ENCODE data around the gene ZNF552.
"Not testable (repeated sequence)": the region's sequence is repeated elsewhere in the genome, so short reads cannot be mapped to it uniquely, and the experiment has no call there.

ZNF552 gene

GRCh38 chr19:57838622-57839191 is 24.0 kb upstream of the ZNF552 start:
- H3K27me3 ChIP-seq (ENCODE audit: control insufficient read depth in 2 of 2, insufficient read depth in 2 of 2, low read length in 2 of 2); H3K27ac ChIP-seq (ENCODE audit: low read depth in 2 of 2, low read length in 2 of 2); H3K4me1 ChIP-seq (ENCODE audit: control insufficient read depth in 2 of 2, insufficient read depth in 2 of 2, low read length in 2 of 2); H3K9ac ChIP-seq (ENCODE audit: low read depth in 1 of 2, low read length in 2 of 2); H3K9me3 ChIP-seq (ENCODE audit: control insufficient read depth in 2 of 2, low read length in 2 of 2); H3K4me3 ChIP-seq (ENCODE audit: low read length in 2 of 2): not testable (repeated sequence)
- peaks cover 14% of the 10 kb centered on the region in 2 donors for H3K36me3 ChIP-seq (ENCODE audit: control insufficient read depth in 2 of 2, insufficient read depth in 2 of 2, low read length in 2 of 2)

GRCh38 chr19:57836991-57837390 is 22.3 kb upstream of the ZNF552 start:
- not testable (repeated sequence) for H3K9me3 ChIP-seq (ENCODE audit: control insufficient read depth in 2 of 2, low read length in 2 of 2)
- H3K36me3 ChIP-seq (ENCODE audit: control insufficient read depth in 2 of 2, insufficient read depth in 2 of 2, low read length in 2 of 2) = peaks cover 11 to 14% of the 10 kb centered on the region in 2 donors

GRCh38 chr19:57830071-57830602 is 15.4 kb upstream of the ZNF552 start, which contains the start of gene ZNF587B:
Gene ZNF587B (plus strand): TSS chr19:57830299. CDS start chr19:57830529, 230 bp downstream.
- H3K4me3 ChIP-seq (ENCODE audit: low read length in 2 of 2) = peak within 1 kb of the TSS; percentile 32 to 40
- no peak within 1 kb of the TSS for H3K27ac ChIP-seq (ENCODE audit: low read depth in 2 of 2, low read length in 2 of 2)
- H3K4me1 ChIP-seq (ENCODE audit: control insufficient read depth in 2 of 2, insufficient read depth in 2 of 2, low read length in 2 of 2) = peaks cover 0 to 3% of the 10 kb centered on the region in 2 donors
- H3K9ac ChIP-seq (ENCODE audit: low read depth in 1 of 2, low read length in 2 of 2) = no peak within 1 kb of the TSS
- no peaks in the 10 kb centered on the region for H3K9me3 ChIP-seq (ENCODE audit: control insufficient read depth in 2 of 2, low read length in 2 of 2)
- no peaks in the 10 kb centered on the region for H3K36me3 ChIP-seq (ENCODE audit: control insufficient read depth in 2 of 2, insufficient read depth in 2 of 2, low read length in 2 of 2)
- no peaks in the 10 kb centered on the region for H3K27me3 ChIP-seq (ENCODE audit: control insufficient read depth in 2 of 2, insufficient read depth in 2 of 2, low read length in 2 of 2)

More at GRCh38 chr19:57836991-57837390, 22.3 kb upstream of the ZNF552 start:
- not testable (repeated sequence) for H3K4me1 ChIP-seq (ENCODE audit: control insufficient read depth in 2 of 2, insufficient read depth in 2 of 2, low read length in 2 of 2); H3K4me3 ChIP-seq (ENCODE audit: low read length in 2 of 2); H3K27ac ChIP-seq (ENCODE audit: low read depth in 2 of 2, low read length in 2 of 2); H3K27me3 ChIP-seq (ENCODE audit: control insufficient read depth in 2 of 2, insufficient read depth in 2 of 2, low read length in 2 of 2); H3K9ac ChIP-seq (ENCODE audit: low read depth in 1 of 2, low read length in 2 of 2)

DNA sequence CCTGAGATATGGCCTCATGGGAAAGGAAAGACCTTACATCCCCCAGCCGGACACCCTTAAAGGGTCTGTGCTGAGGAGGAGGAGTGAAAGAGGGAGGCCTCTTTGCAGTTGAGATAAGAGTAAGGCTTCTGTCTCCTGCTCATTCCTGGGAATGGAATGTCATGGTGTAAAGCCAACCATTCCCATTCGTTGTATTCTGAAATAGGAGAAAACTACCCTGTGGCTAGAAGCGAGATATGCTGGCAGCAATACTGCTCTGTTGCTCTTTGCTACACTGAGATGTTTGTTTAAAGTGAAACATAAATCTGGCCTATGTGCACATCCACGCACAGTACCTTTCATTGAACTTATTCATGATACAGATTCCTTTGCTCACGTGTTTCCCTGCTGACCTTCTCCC is 14.6 kb upstream of the ZNF552 start:
- Histone ChIP-seq H3K9ac (ENCODE audit: low read depth in 1 of 2, low read length in 2 of 2) (no peak overlapping the region), H3K36me3 (ENCODE audit: control insufficient read depth in 2 of 2, insufficient read depth in 2 of 2, low read length in 2 of 2) (no peaks in the 10 kb centered on the region), H3K9me3 (ENCODE audit: control insufficient read depth in 2 of 2, low read length in 2 of 2) (no peaks in the 10 kb centered on the region), H3K27ac (ENCODE audit: low read depth in 2 of 2, low read length in 2 of 2) (no peak overlapping the region), H3K27me3 (ENCODE audit: control insufficient read depth in 2 of 2, insufficient read depth in 2 of 2, low read length in 2 of 2) (no peaks in the 10 kb centered on the region), H3K4me1 (ENCODE audit: control insufficient read depth in 2 of 2, insufficient read depth in 2 of 2, low read length in 2 of 2) (peaks cover 3 to 8% of the 10 kb centered on the region in 2 donors), H3K4me3 (ENCODE audit: low read length in 2 of 2) (no peak overlapping the region)

DNA sequence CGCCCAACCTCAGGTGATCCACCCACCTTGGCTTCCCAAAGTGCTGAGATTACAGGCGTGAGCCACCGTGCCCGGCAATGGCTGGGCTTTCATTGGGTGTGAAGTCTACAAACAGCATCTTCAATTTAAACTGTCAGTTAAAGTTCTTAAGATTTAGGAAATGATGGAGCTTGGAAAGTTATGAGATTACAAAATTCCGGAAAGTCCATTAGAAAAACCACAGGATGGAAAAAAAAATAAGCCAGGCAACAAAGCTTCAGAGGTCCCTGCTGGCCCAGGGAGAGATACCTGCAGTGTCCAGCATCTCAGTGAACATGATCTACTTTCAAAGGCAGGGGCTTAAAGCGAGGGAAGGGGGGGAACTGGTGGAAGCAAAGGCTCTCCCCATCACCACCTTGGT is 10.8 kb upstream of the ZNF552 start:
- H3K9ac ChIP-seq (ENCODE audit: low read depth in 1 of 2, low read length in 2 of 2) = no peak overlapping the region
- no peaks in the 10 kb centered on the region for H3K36me3 ChIP-seq (ENCODE audit: control insufficient read depth in 2 of 2, insufficient read depth in 2 of 2, low read length in 2 of 2)
- no peaks in the 10 kb centered on the region for H3K9me3 ChIP-seq (ENCODE audit: control insufficient read depth in 2 of 2, low read length in 2 of 2)
- H3K27me3 ChIP-seq (ENCODE audit: control insufficient read depth in 2 of 2, insufficient read depth in 2 of 2, low read length in 2 of 2) = no peaks in the 10 kb centered on the region
- H3K27ac ChIP-seq (ENCODE audit: low read depth in 2 of 2, low read length in 2 of 2) = no peak overlapping the region
- H3K4me1 ChIP-seq (ENCODE audit: control insufficient read depth in 2 of 2, insufficient read depth in 2 of 2, low read length in 2 of 2) = peaks cover 16 to 21% of the 10 kb centered on the region in 2 donors
- H3K4me3 ChIP-seq (ENCODE audit: low read length in 2 of 2) = no peak overlapping the region

- H3K36me3 ChIP-seq (ENCODE audit: control insufficient read depth in 2 of 2, insufficient read depth in 2 of 2, low read length in 2 of 2); H3K9ac ChIP-seq (ENCODE audit: low read depth in 1 of 2, low read length in 2 of 2); H3K9me3 ChIP-seq (ENCODE audit: control insufficient read depth in 2 of 2, low read length in 2 of 2); H3K27me3 ChIP-seq (ENCODE audit: control insufficient read depth in 2 of 2, insufficient read depth in 2 of 2, low read length in 2 of 2): not testable (repeated sequence)
- H3K27ac ChIP-seq (ENCODE audit: low read depth in 2 of 2, low read length in 2 of 2) = peak overlapping the region in 1 of 2 donors; percentile 23
- H3K4me3 ChIP-seq (ENCODE audit: low read length in 2 of 2) = peak overlapping the region in 1 of 2 donors; percentile 13
- peaks cover 19 to 27% of the 10 kb centered on the region in 2 donors for H3K4me1 ChIP-seq (ENCODE audit: control insufficient read depth in 2 of 2, insufficient read depth in 2 of 2, low read length in 2 of 2)
Observed at GRCh38 chr19:57823608-57824007, 8.9 kb upstream of the ZNF552 start.

GRCh38 chr19:57823155-57823554 is 8.4 kb upstream of the ZNF552 start:
- Histone ChIP-seq H3K27ac (ENCODE audit: low read depth in 2 of 2, low read length in 2 of 2) (peak overlapping the region in 1 of 2 donors; percentile 23), H3K4me1 (ENCODE audit: control insufficient read depth in 2 of 2, insufficient read depth in 2 of 2, low read length in 2 of 2) (peaks cover 19 to 27% of the 10 kb centered on the region in 2 donors)
- not testable (repeated sequence) for H3K36me3 ChIP-seq (ENCODE audit: control insufficient read depth in 2 of 2, insufficient read depth in 2 of 2, low read length in 2 of 2)

DNA sequence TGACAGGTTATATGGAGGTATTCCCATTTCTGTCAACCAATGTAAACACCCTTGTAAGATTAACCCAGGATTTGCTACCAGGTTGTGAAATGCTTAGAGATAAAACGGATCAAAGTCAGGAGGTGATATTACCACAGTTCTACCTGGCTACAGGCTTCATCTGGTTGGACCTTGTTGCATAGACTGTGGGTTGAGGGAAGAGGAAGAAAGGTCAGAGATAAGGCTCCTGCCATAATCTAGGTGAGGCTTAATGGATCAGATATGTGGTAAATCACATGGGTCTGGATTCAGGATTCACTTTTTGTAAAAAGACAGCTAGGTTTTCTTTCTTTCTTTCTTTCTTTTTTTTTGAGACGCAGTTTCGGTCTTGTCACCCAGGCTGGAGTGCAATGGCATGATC is 6.8 kb upstream of the ZNF552 start:
- H3K27me3 ChIP-seq (ENCODE audit: control insufficient read depth in 2 of 2, insufficient read depth in 2 of 2, low read length in 2 of 2); H3K27ac ChIP-seq (ENCODE audit: low read depth in 2 of 2, low read length in 2 of 2); H3K9me3 ChIP-seq (ENCODE audit: control insufficient read depth in 2 of 2, low read length in 2 of 2); H3K36me3 ChIP-seq (ENCODE audit: control insufficient read depth in 2 of 2, insufficient read depth in 2 of 2, low read length in 2 of 2); H3K4me3 ChIP-seq (ENCODE audit: low read length in 2 of 2); H3K9ac ChIP-seq (ENCODE audit: low read depth in 1 of 2, low read length in 2 of 2): not testable (repeated sequence)
- H3K4me1 ChIP-seq (ENCODE audit: control insufficient read depth in 2 of 2, insufficient read depth in 2 of 2, low read length in 2 of 2) = peaks cover 19 to 27% of the 10 kb centered on the region in 2 donors

More at GRCh38 chr19:57823155-57823554, 8.4 kb upstream of the ZNF552 start:
- H3K4me3 ChIP-seq (ENCODE audit: low read length in 2 of 2); H3K27me3 ChIP-seq (ENCODE audit: control insufficient read depth in 2 of 2, insufficient read depth in 2 of 2, low read length in 2 of 2); H3K9me3 ChIP-seq (ENCODE audit: control insufficient read depth in 2 of 2, low read length in 2 of 2); H3K9ac ChIP-seq (ENCODE audit: low read depth in 1 of 2, low read length in 2 of 2): not testable (repeated sequence)

- peak overlapping the region; percentile 92 to 97 for H3K4me3 ChIP-seq (ENCODE audit: low read length in 2 of 2)
- not testable (repeated sequence) for H3K9me3 ChIP-seq (ENCODE audit: control insufficient read depth in 2 of 2, low read length in 2 of 2); H3K9ac ChIP-seq (ENCODE audit: low read depth in 1 of 2, low read length in 2 of 2); H3K36me3 ChIP-seq (ENCODE audit: control insufficient read depth in 2 of 2, insufficient read depth in 2 of 2, low read length in 2 of 2); H3K27ac ChIP-seq (ENCODE audit: low read depth in 2 of 2, low read length in 2 of 2); H3K27me3 ChIP-seq (ENCODE audit: control insufficient read depth in 2 of 2, insufficient read depth in 2 of 2, low read length in 2 of 2)
- H3K4me1 ChIP-seq (ENCODE audit: control insufficient read depth in 2 of 2, insufficient read depth in 2 of 2, low read length in 2 of 2) = peaks cover 19 to 24% of the 10 kb centered on the region in 2 donors
Observed at GRCh38 chr19:57821095-57821494, 6.4 kb upstream of the ZNF552 start.

- Histone ChIP-seq H3K4me3 (ENCODE audit: low read length in 2 of 2) (peak overlapping the region; percentile 92 to 97), H3K36me3 (ENCODE audit: control insufficient read depth in 2 of 2, insufficient read depth in 2 of 2, low read length in 2 of 2) (no peaks in the 10 kb centered on the region), H3K27me3 (ENCODE audit: control insufficient read depth in 2 of 2, insufficient read depth in 2 of 2, low read length in 2 of 2) (no peaks in the 10 kb centered on the region), H3K27ac (ENCODE audit: low read depth in 2 of 2, low read length in 2 of 2) (peak overlapping the region in 1 of 2 donors; percentile 23), H3K9ac (ENCODE audit: low read depth in 1 of 2, low read length in 2 of 2) (peak overlapping the region; percentile 85 to 93), H3K9me3 (ENCODE audit: control insufficient read depth in 2 of 2, low read length in 2 of 2) (no peaks in the 10 kb centered on the region), H3K4me1 (ENCODE audit: control insufficient read depth in 2 of 2, insufficient read depth in 2 of 2, low read length in 2 of 2) (peaks cover 19 to 24% of the 10 kb centered on the region in 2 donors)
Observed at GRCh38 chr19:57820599-57820998, 5.9 kb upstream of the ZNF552 start.

All from mucosa of rectum (tissue), 2 donors.